ENCODE data around the gene MED9.

MED9 gene

GRCh38 chr17:17526369-17526768 is 49.6 kb downstream of the MED9 start:
- no peaks in the 10 kb centered on the region; the same call in 1 of the 2 replicates for H4K20me1 ChIP-seq (ENCODE audit: control insufficient read depth, insufficient read depth, low read depth, low read length)
- no peak overlapping the region for H3K27ac ChIP-seq (ENCODE audit: low read depth, low read length)
- no peaks in the 10 kb centered on the region for H3K9me2 ChIP-seq (replicated peaks; ENCODE audit: control insufficient read depth, low read length)
- no peaks in the 10 kb centered on the region for H3K36me3 ChIP-seq (ENCODE audit: control insufficient read depth, low read length)
- no peaks in the 10 kb centered on the region for H3K4me1 ChIP-seq (ENCODE audit: control insufficient read depth, low read length)
- H3K27me3 ChIP-seq (ENCODE audit: control insufficient read depth, low read length) = no peaks in the 10 kb centered on the region
- H3K4me3 ChIP-seq (ENCODE audit: low read length) = no peak overlapping the region
- TF ChIP-seq EZH2phosphoT487 (IDR thresholded peaks at IDR 0.05; ENCODE audit: borderline replicate concordance, low read length) (no peak), CTCF (IDR thresholded peaks at IDR 0.05; ENCODE audit: low read depth, low read length, poor library complexity, severe bottlenecking) (no peak)
- no peak overlapping the region for H3K4me2 ChIP-seq (ENCODE audit: low read length)
- H3F3A ChIP-seq (ENCODE audit: control insufficient read depth, insufficient read depth) = no peaks in the 10 kb centered on the region
- H3K9me3 ChIP-seq (ENCODE audit: control insufficient read depth, insufficient read depth, low read length) = no peaks in the 10 kb centered on the region
- no peaks in the 10 kb centered on the region for H3K79me2 ChIP-seq (ENCODE audit: control insufficient read depth, low read length)

- TF ChIP-seq EZH2phosphoT487 (IDR thresholded peaks at IDR 0.05; ENCODE audit: borderline replicate concordance, low read length) (no peak), CTCF (IDR thresholded peaks at IDR 0.05; ENCODE audit: low read depth, low read length, poor library complexity, severe bottlenecking) (no peak)
- Histone ChIP-seq H3K27me3 (ENCODE audit: control insufficient read depth, low read length) (no peaks in the 10 kb centered on the region), H3K4me1 (ENCODE audit: control insufficient read depth, low read length) (no peaks in the 10 kb centered on the region), H3F3A (ENCODE audit: control insufficient read depth, insufficient read depth) (no peaks in the 10 kb centered on the region), H3K9me2 (replicated peaks; ENCODE audit: control insufficient read depth, low read length) (no peaks in the 10 kb centered on the region), H3K79me2 (ENCODE audit: control insufficient read depth, low read length) (no peaks in the 10 kb centered on the region), H3K4me3 (ENCODE audit: low read length) (no peak overlapping the region), H4K20me1 (ENCODE audit: control insufficient read depth, insufficient read depth, low read depth, low read length) (no peaks in the 10 kb centered on the region; the same call in 1 of the 2 replicates), H3K9me3 (ENCODE audit: control insufficient read depth, insufficient read depth, low read length) (no peaks in the 10 kb centered on the region), H3K4me2 (ENCODE audit: low read length) (no peak overlapping the region), H3K27ac (ENCODE audit: low read depth, low read length) (no peak overlapping the region), H3K36me3 (ENCODE audit: control insufficient read depth, low read length) (no peaks in the 10 kb centered on the region)
Observed at GRCh38 chr17:17527534-17527933, 50.7 kb downstream of the MED9 start.

GRCh38 chr17:17527956-17528500 is 51.2 kb downstream of the MED9 start:
- H4K20me1 ChIP-seq (ENCODE audit: control insufficient read depth, insufficient read depth, low read depth, low read length) = no peaks in the 10 kb centered on the region; the same call in 1 of the 2 replicates
- H3K4me3 ChIP-seq (ENCODE audit: low read length) = no peak overlapping the region
- no peak overlapping the region for H3K27ac ChIP-seq (ENCODE audit: low read depth, low read length)
- H3K9me2 ChIP-seq (replicated peaks; ENCODE audit: control insufficient read depth, low read length) = no peaks in the 10 kb centered on the region
- H3K79me2 ChIP-seq (ENCODE audit: control insufficient read depth, low read length) = no peaks in the 10 kb centered on the region
- no peak overlapping the region for H3K4me2 ChIP-seq (ENCODE audit: low read length)
- no peaks in the 10 kb centered on the region for H3K9me3 ChIP-seq (ENCODE audit: control insufficient read depth, insufficient read depth, low read length)
- no peaks in the 10 kb centered on the region for H3F3A ChIP-seq (ENCODE audit: control insufficient read depth, insufficient read depth)
- H3K36me3 ChIP-seq (ENCODE audit: control insufficient read depth, low read length) = no peaks in the 10 kb centered on the region
- no peaks in the 10 kb centered on the region for H3K4me1 ChIP-seq (ENCODE audit: control insufficient read depth, low read length)
- no peaks in the 10 kb centered on the region for H3K27me3 ChIP-seq (ENCODE audit: control insufficient read depth, low read length)
- TF ChIP-seq CTCF (IDR thresholded peaks at IDR 0.05; ENCODE audit: low read depth, low read length, poor library complexity, severe bottlenecking) = no peak
- TF ChIP-seq EZH2phosphoT487 (IDR thresholded peaks at IDR 0.05; ENCODE audit: borderline replicate concordance, low read length) = no peak
